Activated CD4-positive, alpha-beta T cell treated with anti-CD3 and anti-CD28 coated beads, Interleukin-2, amount 10 ng/mL, durations not matched to agents 7 days and 5 days (primary cell): ENCODE measurements around the gene ZNF784. TPM values are rescaled to one million over a fixed set of nuclear protein-coding genes. Genes with fewer than 3 reads are reported as not detected.

Source experiments
- CTCF ChIA-PET: fragments of 350-600 bp; sonication (Branson Sonifier 250); formaldehyde crosslinking; loops from one replicate; lab custom pipeline; 2021; ENCODE audit warnings: antibody characterized with exemption; lab: Charles Lee
- POLR2A ChIA-PET: fragments of 350-600 bp; sonication (Branson Sonifier 250); formaldehyde crosslinking; loops from one replicate; lab custom pipeline; 2021; ENCODE audit warnings: antibody characterized with exemption; lab: Charles Lee
- DNase-seq: peaks from one replicate; pipeline ENCODE4 v3.0.0-alpha.2; 2020
- H3K27ac Mint-ChIP-seq: one replicate; pipeline ENCODE4 v1.8.0; 2021; ENCODE audit warnings: mild to moderate bottlenecking, moderate library complexity, mixed read lengths
- H3K27me3 Mint-ChIP-seq: one replicate; pipeline ENCODE4 v1.8.0; 2021; ENCODE audit warnings: mixed read lengths
- H3K36me3 Mint-ChIP-seq: one replicate; pipeline ENCODE4 v1.8.0; 2021; ENCODE audit warnings: low read depth, mixed read lengths
- H3K4me1 Mint-ChIP-seq: one replicate; pipeline ENCODE4 v1.8.0; 2021; ENCODE audit warnings: mixed read lengths
- H3K4me3 Mint-ChIP-seq: one replicate; pipeline ENCODE4 v1.8.0; 2021; ENCODE audit warnings: mild to moderate bottlenecking, moderate library complexity, mixed read lengths
- H3K9me3 Mint-ChIP-seq: one replicate; pipeline ENCODE4 v1.8.0; 2021; ENCODE audit warnings: mixed read lengths
- total RNA-seq, 2 experiments: library from RNA; stranded (reverse); gene quantifications; one replicate each; pipeline ENCODE4 v1.2.3, GENCODE V29; 2021

ZNF784 gene
- total RNA-seq, 2 experiments from 2014 or later = 4.3 to 5.8 TPM

GRCh38 chr19:55640043-55640576 lies 15.7 kb upstream of the ZNF784 start:
- Mint-ChIP-seq H3K4me3 (peak overlapping the region; percentile 72), H3K36me3 (peaks cover 42% of the 10 kb centered on the region), H3K9me3 (peaks cover 3% of the 10 kb centered on the region), H3K4me1 (peaks cover 67% of the 10 kb centered on the region), H3K27me3 (no peaks in the 10 kb centered on the region), H3K27ac (peak overlapping the region; percentile 86)
- ChIA-PET POLR2A (no interaction called here), CTCF (interaction anchor here (0.8 to 2.1 kb wide), 13 partner anchors 9 to 136 kb away, joined by 3 to 10 read pairs (median 5); partner anchors contain the start of genes U2AF2, ZNF784 and ZNF865)
- DNase-seq = peak; percentile 73

- H3K9me3 Mint-ChIP-seq = peaks cover 3% of the 10 kb centered on the region
- peak; percentile 70 for DNase-seq
- POLR2A ChIA-PET = interaction anchor here (0.7 kb wide), 1 partner anchor 486 kb away, joined by 4 read pairs; no protein-coding TSS in a partner anchor
- no peaks in the 10 kb centered on the region for H3K27me3 Mint-ChIP-seq
- CTCF ChIA-PET = interaction anchor here (0.6 to 2.7 kb wide), 10 partner anchors 8 to 170 kb away, joined by 3 to 10 read pairs (median 6); partner anchors contain the start of genes U2AF2 and ZNF784
- peaks cover 46% of the 10 kb centered on the region for H3K36me3 Mint-ChIP-seq
- H3K4me3 Mint-ChIP-seq = no peak overlapping the region
- H3K4me1 Mint-ChIP-seq = peaks cover 67% of the 10 kb centered on the region
- H3K27ac Mint-ChIP-seq = peak overlapping the region; percentile 78
Observed at GRCh38 chr19:55638864-55639359, 14.5 kb upstream of the ZNF784 start.

GRCh38 chr19:55637534-55637933 lies 13.2 kb upstream of the ZNF784 start:
- ChIA-PET CTCF (interaction anchor here (1.3 to 2.9 kb wide), 6 partner anchors 10 to 133 kb away, joined by 3 to 16 read pairs (median 5); partner anchors contain the start of genes ZNF784 and ZNF865), POLR2A (no interaction called here)
- no peak overlapping the region for H3K27ac Mint-ChIP-seq
- H3K4me3 Mint-ChIP-seq = no peak overlapping the region
- H3K36me3 Mint-ChIP-seq = peaks cover 40% of the 10 kb centered on the region
- H3K9me3 Mint-ChIP-seq = peaks cover 3% of the 10 kb centered on the region
- H3K27me3 Mint-ChIP-seq = no peaks in the 10 kb centered on the region
- no peak for DNase-seq
- H3K4me1 Mint-ChIP-seq = peaks cover 64% of the 10 kb centered on the region

- Mint-ChIP-seq H3K36me3 (peaks cover 38% of the 10 kb centered on the region), H3K27ac (peak overlapping the region; percentile 100), H3K4me1 (peaks cover 67% of the 10 kb centered on the region), H3K4me3 (no peak overlapping the region), H3K27me3 (no peaks in the 10 kb centered on the region), H3K9me3 (peaks cover 3% of the 10 kb centered on the region)
- ChIA-PET CTCF (interaction anchor here (1.3 to 2.9 kb wide), 5 partner anchors 10 to 133 kb away, joined by 3 to 16 read pairs (median 4); partner anchors contain the start of gene ZNF865), POLR2A (no interaction called here)
- no peak for DNase-seq
Observed at GRCh38 chr19:55636723-55637122, 12.4 kb upstream of the ZNF784 start.

- POLR2A ChIA-PET = no interaction called here
- CTCF ChIA-PET = interaction anchor here (1.6 to 2.9 kb wide), 2 partner anchors 11 to 18 kb away, joined by 4 to 16 read pairs; no protein-coding TSS in a partner anchor
- peaks cover 3% of the 10 kb centered on the region for H3K9me3 Mint-ChIP-seq
- no peaks in the 10 kb centered on the region for H3K27me3 Mint-ChIP-seq
- peak overlapping the region; percentile 99 for H3K4me3 Mint-ChIP-seq
- peaks cover 33% of the 10 kb centered on the region for H3K36me3 Mint-ChIP-seq
- H3K27ac Mint-ChIP-seq = peak overlapping the region; percentile 100
- DNase-seq = no peak
- peaks cover 68% of the 10 kb centered on the region for H3K4me1 Mint-ChIP-seq
Observed at GRCh38 chr19:55635856-55636440, 11.6 kb upstream of the ZNF784 start.

GRCh38 chr19:55635334-55635717 lies 11.0 kb upstream of the ZNF784 start:
- no peak for DNase-seq
- H3K9me3 Mint-ChIP-seq = peaks cover 3% of the 10 kb centered on the region
- POLR2A ChIA-PET = no interaction called here

GRCh38 chr19:55633861-55634260 lies 9.5 kb upstream of the ZNF784 start:
- Mint-ChIP-seq H3K27me3 (peaks cover 3% of the 10 kb centered on the region), H3K27ac (no peak overlapping the region), H3K9me3 (no peaks in the 10 kb centered on the region), H3K36me3 (peaks cover 30% of the 10 kb centered on the region), H3K4me3 (no peak overlapping the region), H3K4me1 (peaks cover 54% of the 10 kb centered on the region)
- POLR2A ChIA-PET = no interaction called here
- CTCF ChIA-PET = interaction anchor here (3.0 to 4.5 kb wide), 5 partner anchors 10 to 130 kb away, joined by 12 to 36 read pairs (median 17); partner anchors contain the start of genes CCDC106, U2AF2, ZNF784 and ZNF865
- DNase-seq = no peak

More at GRCh38 chr19:55635334-55635717, 11.0 kb upstream of the ZNF784 start:
- Mint-ChIP-seq H3K27me3 (no peaks in the 10 kb centered on the region), H3K36me3 (peaks cover 33% of the 10 kb centered on the region), H3K4me1 (peaks cover 65% of the 10 kb centered on the region), H3K27ac (peak overlapping the region; percentile 100), H3K4me3 (peak overlapping the region; percentile 99)
- CTCF ChIA-PET = interaction anchor here (1.0 to 3.0 kb wide), 5 partner anchors 7 to 19 kb away, joined by 3 to 17 read pairs (median 5); partner anchors contain the start of gene ZNF784

- H3K27ac Mint-ChIP-seq = peak overlapping the region; percentile 33
- DNase-seq = peak; percentile 95
- H3K36me3 Mint-ChIP-seq = peaks cover 21% of the 10 kb centered on the region
- H3K4me3 Mint-ChIP-seq = no peak overlapping the region
- ChIA-PET CTCF (interaction anchor here (0.6 to 4.5 kb wide), 23 partner anchors 8 to 1402 kb away, joined by 3 to 36 read pairs (median 4); partner anchors contain the start of genes CCDC106, FIZ1, NAT14 and U2AF2), POLR2A (no interaction called here)
- peaks cover 10% of the 10 kb centered on the region for H3K27me3 Mint-ChIP-seq
- H3K4me1 Mint-ChIP-seq = peaks cover 49% of the 10 kb centered on the region
- H3K9me3 Mint-ChIP-seq = no peaks in the 10 kb centered on the region
Observed at GRCh38 chr19:55632463-55632834, 8.1 kb upstream of the ZNF784 start.

GRCh38 chr19:55626350-55626749 lies 2.0 kb upstream of the ZNF784 start:
- H3K27me3 Mint-ChIP-seq = peaks cover 12% of the 10 kb centered on the region
- peaks cover 1% of the 10 kb centered on the region for H3K36me3 Mint-ChIP-seq

GRCh38 chr19:55625004-55625326 lies 599 bp upstream of the ZNF784 start:
- Mint-ChIP-seq H3K4me3 (peak overlapping the region; percentile 91), H3K27me3 (peaks cover 12% of the 10 kb centered on the region), H3K27ac (peak overlapping the region; percentile 99), H3K36me3 (peaks cover 8% of the 10 kb centered on the region), H3K9me3 (peaks cover 3% of the 10 kb centered on the region), H3K4me1 (peaks cover 51% of the 10 kb centered on the region)
- DNase-seq = no peak
- POLR2A ChIA-PET = interaction anchor here (0.5 kb wide), 1 partner anchor 17 kb away, joined by 3 read pairs; no protein-coding TSS in a partner anchor
- CTCF ChIA-PET = interaction anchor here (0.6 to 4.7 kb wide), 11 partner anchors 9 to 121 kb away, joined by 4 to 19 read pairs (median 6); partner anchors contain the start of genes ZNF580 and ZNF581

More at GRCh38 chr19:55626350-55626749, 2.0 kb upstream of the ZNF784 start:
- ChIA-PET POLR2A (no interaction called here), CTCF (interaction anchor here (1.1 to 4.7 kb wide), 8 partner anchors 14 to 122 kb away, joined by 3 to 19 read pairs (median 6); partner anchors contain the start of genes ZNF580 and ZNF581)
- peak; percentile 84 for DNase-seq
- peaks cover 41% of the 10 kb centered on the region for H3K4me1 Mint-ChIP-seq
- peaks cover 3% of the 10 kb centered on the region for H3K9me3 Mint-ChIP-seq
- peak overlapping the region; percentile 91 for H3K27ac Mint-ChIP-seq
- H3K4me3 Mint-ChIP-seq = peak overlapping the region; percentile 68

- Mint-ChIP-seq H3K9me3 (peaks cover 3% of the 10 kb centered on the region), H3K27ac (no peak overlapping the region), H3K36me3 (peaks cover 8% of the 10 kb centered on the region), H3K4me1 (peaks cover 57% of the 10 kb centered on the region), H3K27me3 (peaks cover 8% of the 10 kb centered on the region), H3K4me3 (peak overlapping the region; percentile 91)
- ChIA-PET POLR2A (no interaction called here), CTCF (interaction anchor here (0.9 to 4.7 kb wide), 6 partner anchors 10 to 322 kb away, joined by 3 to 19 read pairs (median 5); partner anchors contain the start of genes FIZ1 and ZNF865)
- DNase-seq = no peak
Observed at GRCh38 chr19:55623561-55623960, 805 bp downstream of the ZNF784 start.

- no peak for DNase-seq
- ChIA-PET POLR2A (no interaction called here), CTCF (interaction anchor here (0.6 to 4.7 kb wide), 5 partner anchors 11 to 370 kb away, joined by 3 to 19 read pairs (median 6); partner anchors contain the start of genes FIZ1 and ZNF865)
- Mint-ChIP-seq H3K4me3 (no peak overlapping the region), H3K36me3 (peaks cover 8% of the 10 kb centered on the region), H3K4me1 (peaks cover 57% of the 10 kb centered on the region), H3K9me3 (peaks cover 3% of the 10 kb centered on the region), H3K27ac (no peak overlapping the region), H3K27me3 (peaks cover 8% of the 10 kb centered on the region)
Observed at GRCh38 chr19:55623130-55623529, 1.2 kb downstream of the ZNF784 start.
